B cell (primary cell): ENCODE measurements around the gene SPRED2.
"Not testable (repeated sequence)": the region's sequence is repeated elsewhere in the genome, so short reads cannot be mapped to it uniquely, and the experiment has no call there.

Experiments
- CTCF ChIP-seq: fragments of 200-600 bp; IDR thresholded peaks from one replicate; pipeline ENCODE4 v1.8.0; 2022; ENCODE audit warnings: antibody characterized with exemption, mild to moderate bottlenecking
- EZH2 ChIP-seq: IDR thresholded peaks from 2 replicates; pipeline ENCODE4 v1.6.1; 2012; ENCODE audit warnings: borderline replicate concordance, low read depth, mild to moderate bottlenecking, moderate library complexity, low read length; ENCODE audit not compliant: insufficient read depth, poor library complexity, severe bottlenecking

GRCh38 chr2:65338830-65339495, 93.4 kb downstream of the SPRED2 start:
- not testable (repeated sequence) for TF ChIP-seq CTCF, EZH2
